Thyroid gland (tissue), 4 donors: ENCODE results near the gene OR7A17. TPM values are rescaled to one million over a fixed set of nuclear protein-coding genes. Genes with fewer than 3 reads are reported as not detected.

Source experiments
- DNase-seq, 2 donors: peaks; one replicate each; pipeline ENCODE4 v3.0.0-alpha.2; 2019
- H3K27ac ChIP-seq, 3 donors: fragments of 200-600 bp; sonication (generic); 1 replicate in 2 of 3; 2 replicates in 1 of 3; pipeline ENCODE4 v1.5.1; 2016 to 2019; ENCODE audit warnings: mild to moderate bottlenecking in 1 of 3, moderate library complexity in 1 of 3
- H3K27me3 ChIP-seq: fragments of 200-600 bp; sonication (generic); one replicate; pipeline ENCODE4 v1.5.1; 2019
- H3K36me3 ChIP-seq, 2 donors: fragments of 200-600 bp; sonication (generic); one replicate each; pipeline ENCODE4 v1.5.1; 2016 to 2019
- H3K4me1 ChIP-seq, 2 donors: fragments of 200-600 bp; sonication (generic); one replicate each; pipeline ENCODE4 v1.5.1; 2017 to 2019
- H3K4me3 ChIP-seq, 3 donors: fragments of 200-600 bp; sonication (generic); replicated peaks in 1 of 3; 1 replicate in 2 of 3; 2 replicates in 1 of 3; pipeline ENCODE4 v1.5.1; 2016; ENCODE audit warnings: mild to moderate bottlenecking in 1 of 3
- H3K9me3 ChIP-seq: fragments of 200-600 bp; sonication (generic); one replicate; pipeline ENCODE4 v1.5.1; 2017
- POLR2A ChIP-seq, 2 donors: fragments of 450-650 bp; IDR thresholded peaks; one replicate each; pipeline ENCODE4 v1.6.1; 2017; ENCODE audit warnings: antibody characterized with exemption in 2 of 2, mild to moderate bottlenecking in 2 of 2, moderate library complexity in 1 of 2
- WGBS, 2 donors: methylation state at CpG; one replicate each; pipeline ENCODE4 v1.1.5; 2017; 5-methylcytosine and 5-hydroxymethylcytosine counted together
- intact Hi-C: fragments of 100-400 bp; cut with DNase I; formaldehyde crosslinking; loops from one replicate; pipeline ENCODE4 v1.15.1; 2023
- total RNA-seq, 4 donors: library from RNA; depleted of rRNA; stranded (reverse); fragments of >200 nt; gene quantifications; one replicate each; pipeline ENCODE4 v1.2.3, GENCODE V29; 2016
- TF ChIP-seq, protein P1 (sequence below), 6 experiments: fragments of 200-600 bp in 3 of 6; fragments of 450-650 bp in 3 of 6; sonication (generic) in 3 of 6; IDR thresholded peaks; one replicate each; pipeline ENCODE4 v1.5.1; 2016 to 2019; ENCODE audit warnings: antibody characterized with exemption in 6 of 6, mild to moderate bottlenecking in 2 of 6, inconsistent platforms in 1 of 6, moderate library complexity in 1 of 6

The OR7A17 gene
- not detected for total RNA-seq

DNA sequence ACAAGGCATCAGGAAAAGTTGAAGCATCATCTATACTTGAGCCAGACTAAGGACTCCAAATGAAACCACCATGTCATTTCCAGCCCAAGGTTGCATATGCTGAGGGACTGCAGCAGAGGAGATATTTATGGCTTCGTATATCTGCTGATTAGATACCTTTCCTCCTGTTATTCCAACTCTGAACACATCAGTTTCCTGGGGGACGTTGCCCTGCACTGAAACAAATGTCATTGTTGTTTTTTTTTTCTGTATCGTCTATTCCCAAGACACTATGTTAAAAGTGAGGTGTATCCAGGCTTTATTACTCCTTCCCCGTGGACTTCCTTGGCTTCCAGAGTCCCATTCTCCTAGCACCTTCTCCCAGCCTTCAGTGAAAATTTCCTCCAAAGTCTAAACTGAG, at the start of gene OR7A17:
TSS of gene OR7A17 (minus strand) at position 101 of the 400 bp plus-strand sequence. CDS start 4,777 bp downstream, outside the sequence.
- 58 to 59% methylated on average over 4 of the region's 4 CpGs for WGBS, 2 donors
- intact Hi-C loops: loop anchor here (10.0 kb wide), 1 partner anchor 311 kb away; the partner anchor contains the start of gene NDUFB7
- no peak within 1 kb of the TSS for H3K4me3 ChIP-seq

DNA sequence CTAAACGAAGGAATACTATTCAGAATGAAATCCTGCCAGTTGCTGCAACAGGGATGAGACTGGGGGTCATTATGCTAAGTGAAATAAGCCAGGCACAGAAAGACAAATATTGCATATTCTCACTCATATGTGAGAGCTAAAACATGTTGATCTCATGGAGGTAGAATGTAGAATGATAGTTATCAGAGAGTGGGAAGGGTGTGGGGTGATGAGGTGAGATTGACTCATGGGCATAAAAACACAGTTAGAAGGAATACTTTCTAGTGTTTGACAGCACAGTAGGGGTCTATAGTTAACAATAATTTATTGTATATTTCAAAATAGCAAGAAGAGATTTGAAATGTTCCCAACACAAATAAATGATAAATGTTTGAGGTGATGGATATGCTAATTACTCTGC, 47.6 kb upstream of the OR7A17 start:
- H3K4me3 ChIP-seq: no peak overlapping the region
- no peaks in the 10 kb centered on the region for H3K36me3 ChIP-seq
- H3K4me1 ChIP-seq: no peaks in the 10 kb centered on the region
- WGBS, 2 donors: 56 to 57% methylated on average over 1 of the region's 1 CpG
- no peak for DNase-seq
- H3K27me3 ChIP-seq: no peaks in the 10 kb centered on the region
- TF ChIP-seq, protein P1, sequence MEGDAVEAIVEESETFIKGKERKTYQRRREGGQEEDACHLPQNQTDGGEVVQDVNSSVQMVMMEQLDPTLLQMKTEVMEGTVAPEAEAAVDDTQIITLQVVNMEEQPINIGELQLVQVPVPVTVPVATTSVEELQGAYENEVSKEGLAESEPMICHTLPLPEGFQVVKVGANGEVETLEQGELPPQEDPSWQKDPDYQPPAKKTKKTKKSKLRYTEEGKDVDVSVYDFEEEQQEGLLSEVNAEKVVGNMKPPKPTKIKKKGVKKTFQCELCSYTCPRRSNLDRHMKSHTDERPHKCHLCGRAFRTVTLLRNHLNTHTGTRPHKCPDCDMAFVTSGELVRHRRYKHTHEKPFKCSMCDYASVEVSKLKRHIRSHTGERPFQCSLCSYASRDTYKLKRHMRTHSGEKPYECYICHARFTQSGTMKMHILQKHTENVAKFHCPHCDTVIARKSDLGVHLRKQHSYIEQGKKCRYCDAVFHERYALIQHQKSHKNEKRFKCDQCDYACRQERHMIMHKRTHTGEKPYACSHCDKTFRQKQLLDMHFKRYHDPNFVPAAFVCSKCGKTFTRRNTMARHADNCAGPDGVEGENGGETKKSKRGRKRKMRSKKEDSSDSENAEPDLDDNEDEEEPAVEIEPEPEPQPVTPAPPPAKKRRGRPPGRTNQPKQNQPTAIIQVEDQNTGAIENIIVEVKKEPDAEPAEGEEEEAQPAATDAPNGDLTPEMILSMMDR (IDR thresholded peaks at IDR 0.05): no peak
- no peak for TF ChIP-seq POLR2A (IDR thresholded peaks at IDR 0.05)
- no peak overlapping the region for H3K27ac ChIP-seq
- no peaks in the 10 kb centered on the region for H3K9me3 ChIP-seq
- intact Hi-C loops: no loop called here

More for the DNA sequence above, at the start of gene OR7A17:
- Histone ChIP-seq H3K27me3 (no peaks in the 10 kb centered on the region), H3K4me1 (no peaks in the 10 kb centered on the region), H3K36me3 (no peaks in the 10 kb centered on the region), H3K9me3 (no peaks in the 10 kb centered on the region), H3K27ac (no peak within 1 kb of the TSS)
- no peak for DNase-seq
- TF ChIP-seq POLR2A (IDR thresholded peaks at IDR 0.05): no peak
- TF ChIP-seq, protein P1 (IDR thresholded peaks at IDR 0.05): no peak

DNA sequence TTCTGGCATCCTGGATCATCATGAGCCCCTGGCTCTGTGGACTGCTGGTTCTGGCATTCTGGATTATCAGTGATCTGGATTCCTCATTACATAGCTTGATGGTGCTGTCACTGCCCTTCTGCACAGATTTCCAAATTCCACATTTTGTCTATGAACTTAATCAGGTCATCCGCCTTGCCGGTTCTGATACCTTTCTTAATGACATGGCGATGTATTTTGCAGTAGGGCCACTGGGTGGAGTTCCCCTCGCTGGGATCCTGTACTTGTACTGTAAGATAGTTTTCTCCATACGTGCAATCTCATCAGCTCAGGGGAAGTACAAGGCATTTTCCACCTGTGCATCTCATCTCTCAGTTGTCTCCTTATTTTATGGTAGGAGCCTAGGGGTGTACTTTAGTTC, 30.9 kb upstream of the OR7A17 start:
- no peak overlapping the region for H3K4me3 ChIP-seq
- DNase-seq: no peak
- TF ChIP-seq, protein P1 (IDR thresholded peaks at IDR 0.05): no peak
- TF ChIP-seq POLR2A (IDR thresholded peaks at IDR 0.05): no peak
- intact Hi-C loops: no loop called here
- H3K36me3 ChIP-seq: no peaks in the 10 kb centered on the region
- WGBS, 2 donors: 63 to 66% methylated on average over 5 of the region's 5 CpGs
- no peaks in the 10 kb centered on the region for H3K4me1 ChIP-seq
- no peak overlapping the region for H3K27ac ChIP-seq
- H3K27me3 ChIP-seq: no peaks in the 10 kb centered on the region
- H3K9me3 ChIP-seq: no peaks in the 10 kb centered on the region

DNA sequence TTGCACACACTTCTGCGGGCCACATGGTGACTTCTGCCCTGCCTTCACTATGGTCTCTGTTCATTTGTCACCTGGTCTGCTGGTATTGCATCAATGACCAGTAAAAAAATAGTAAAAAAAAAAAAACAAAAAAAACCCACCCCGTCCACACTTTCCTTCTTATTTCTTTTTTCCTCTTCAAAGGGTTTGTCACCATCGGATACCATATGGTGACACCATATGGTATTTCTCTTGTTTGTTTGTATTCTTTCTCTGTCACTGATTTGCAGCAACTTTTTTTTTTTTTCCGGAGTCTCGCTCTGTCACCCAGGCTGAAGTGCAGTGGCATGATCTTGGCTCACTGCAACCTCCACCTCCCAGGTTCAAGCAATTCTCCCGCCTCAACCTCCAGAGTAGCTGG, 29.2 kb upstream of the OR7A17 start:
- H3K9me3 ChIP-seq: no peaks in the 10 kb centered on the region
- no peaks in the 10 kb centered on the region for H3K36me3 ChIP-seq
- H3K4me1 ChIP-seq: no peaks in the 10 kb centered on the region
- H3K4me3 ChIP-seq: no peak overlapping the region
- TF ChIP-seq, protein P1 (IDR thresholded peaks at IDR 0.05): no peak
- no peak for TF ChIP-seq POLR2A (IDR thresholded peaks at IDR 0.05)
- DNase-seq: no peak
- intact Hi-C loops: no loop called here
- no peaks in the 10 kb centered on the region for H3K27me3 ChIP-seq
- no peak overlapping the region for H3K27ac ChIP-seq
- WGBS, 2 donors: 71 to 73% methylated on average over 6 of the region's 6 CpGs

DNA sequence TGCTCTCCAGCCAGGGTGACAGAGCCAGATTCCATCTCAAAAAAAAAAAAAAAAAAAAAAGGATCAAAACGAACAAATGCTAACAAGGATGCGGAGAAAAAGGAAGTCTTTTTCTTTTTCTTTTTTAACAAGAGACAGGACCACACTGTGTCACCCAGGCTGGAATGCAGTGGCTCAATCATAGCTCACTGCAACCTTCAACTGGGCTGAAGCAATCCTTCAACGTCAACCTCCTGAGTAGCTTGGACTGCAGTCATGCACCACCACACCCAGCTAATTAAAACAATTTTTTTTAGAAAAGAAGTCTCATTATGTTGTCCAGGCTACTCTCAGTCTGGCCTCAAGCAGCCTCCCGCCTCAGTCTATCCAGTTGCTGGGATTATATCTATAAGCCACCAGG, 20.8 kb upstream of the OR7A17 start:
- no peak for TF ChIP-seq POLR2A (IDR thresholded peaks at IDR 0.05)
- TF ChIP-seq, protein P1 (IDR thresholded peaks at IDR 0.05): no peak
- no peak for DNase-seq
- intact Hi-C loops: no loop called here
- no peaks in the 10 kb centered on the region for H3K27me3 ChIP-seq
- H3K27ac ChIP-seq: no peak overlapping the region
- 57 to 64% methylated on average over 4 of the region's 4 CpGs for WGBS, 2 donors
- H3K36me3 ChIP-seq: no peaks in the 10 kb centered on the region
- no peak overlapping the region for H3K4me3 ChIP-seq
- H3K4me1 ChIP-seq: no peaks in the 10 kb centered on the region
- no peaks in the 10 kb centered on the region for H3K9me3 ChIP-seq
